Fibroblast of lung (primary cell): ENCODE measurements around the gene ANO4. TPM values are rescaled to one million over a fixed set of nuclear protein-coding genes. Genes with fewer than 3 reads are reported as not detected.
A peak's percentile ranks its signal among the peaks of the same experiment; 100 is the strongest.
"Not testable (repeated sequence)": the region's sequence is repeated elsewhere in the genome, so short reads cannot be mapped to it uniquely, and the experiment has no call there.

Experiments used
- DNase-seq, 2 donors: peaks; one replicate each; pipeline versions ENCODE4 v3.0.0 to v3.0.0-alpha.2; 2010; ENCODE audit warnings: low read depth in 2 of 2
- H2AFZ ChIP-seq: 2 replicates; pipeline ENCODE4 v1.5.1; 2012; ENCODE audit warnings: low read length, control low read depth, inconsistent platforms
- H3K27ac ChIP-seq: 2 replicates; pipeline ENCODE4 v1.5.1; 2011; ENCODE audit warnings: low read length, control low read depth; ENCODE audit not compliant: insufficient read depth
- H3K27me3 ChIP-seq: 2 replicates; pipeline ENCODE4 v1.5.1; 2011; ENCODE audit warnings: mild to moderate bottlenecking, low read length; ENCODE audit not compliant: control insufficient read depth, insufficient read depth
- H3K36me3 ChIP-seq: 2 replicates; pipeline ENCODE4 v1.5.1; 2011; ENCODE audit warnings: low read length; ENCODE audit not compliant: control insufficient read depth, insufficient read depth
- H3K4me1 ChIP-seq: 2 replicates; pipeline ENCODE4 v1.5.1; 2011; ENCODE audit warnings: low read length; ENCODE audit not compliant: control insufficient read depth, insufficient read depth; ENCODE audit errors: extremely low read depth
- H3K4me2 ChIP-seq: 2 replicates; pipeline ENCODE4 v1.5.1; 2011; ENCODE audit warnings: low read length, control low read depth; ENCODE audit not compliant: insufficient read depth; ENCODE audit errors: extremely low read depth
- H3K4me3 ChIP-seq, 4 experiments: fragments of 200-600 bp in 1 of 4; sonication (generic) in 1 of 4; replicated peaks in 1 of 4; 2 replicates each; pipeline ENCODE4 v1.5.1; 2011 to 2016; ENCODE audit warnings: low read length in 4 of 4, low read depth in 3 of 4, mild to moderate bottlenecking in 3 of 4, control low read depth in 2 of 4, inconsistent platforms in 1 of 4, mixed read lengths in 1 of 4; ENCODE audit not compliant: insufficient read depth in 1 of 4; ENCODE audit errors: control extremely low read depth in 1 of 4
- H3K79me2 ChIP-seq: 2 replicates; pipeline ENCODE4 v1.5.1; 2012; ENCODE audit warnings: mild to moderate bottlenecking, low read length, inconsistent platforms; ENCODE audit not compliant: control insufficient read depth, insufficient read depth
- H3K9ac ChIP-seq: 2 replicates; pipeline ENCODE4 v1.5.1; 2011; ENCODE audit warnings: mild to moderate bottlenecking, low read length, control low read depth; ENCODE audit not compliant: insufficient read depth
- H3K9me3 ChIP-seq: 2 replicates; pipeline ENCODE4 v1.5.1; 2012; ENCODE audit warnings: low read depth, low read length; ENCODE audit not compliant: control insufficient read depth, insufficient read depth
- H4K20me1 ChIP-seq: 2 replicates; pipeline ENCODE4 v1.5.1; 2011; ENCODE audit warnings: low read length; ENCODE audit not compliant: control insufficient read depth, insufficient read depth; ENCODE audit errors: extremely low read depth
- EZH2 ChIP-seq: IDR thresholded peaks from 2 replicates; pipeline ENCODE4 v1.5.1; 2012; ENCODE audit warnings: low read length, control low read depth, mild to moderate bottlenecking; ENCODE audit errors: missing control alignments
- polyA plus RNA-seq, 2 donors: library from polyadenylated mRNA; depleted of rRNA in 1 of 2; stranded (reverse) in 1 of 2; unstranded in 1 of 2; fragments of >200 nt; gene quantifications; 2 replicates each; pipeline ENCODE4 v1.2.1, GENCODE V29; 2011 to 2012; ENCODE audit warnings: missing spikeins in 1 of 2
- total RNA-seq: library from RNA; depleted of rRNA; stranded (reverse); fragments of >200 nt; gene quantifications from 2 replicates; pipeline ENCODE4 v1.2.1, GENCODE V29; 2014
- TF ChIP-seq, protein P1 (sequence below), 2 donors: IDR thresholded peaks in 1 of 2; conservative IDR thresholded peaks in 1 of 2; 1 replicate in 1 of 2; 2 replicates in 1 of 2; pipeline ENCODE4 v1.5.1; 2011 to 2012; ENCODE audit warnings: low read length in 2 of 2, control low read depth in 1 of 2, inconsistent platforms in 1 of 2, low read depth in 1 of 2, mild to moderate bottlenecking in 1 of 2

The ANO4 gene
- total and polyA plus RNA-seq, 2 donors (not counting 1 experiment from before 2014, with no cell fraction given) = 11.7 to 42.3 TPM

DNA sequence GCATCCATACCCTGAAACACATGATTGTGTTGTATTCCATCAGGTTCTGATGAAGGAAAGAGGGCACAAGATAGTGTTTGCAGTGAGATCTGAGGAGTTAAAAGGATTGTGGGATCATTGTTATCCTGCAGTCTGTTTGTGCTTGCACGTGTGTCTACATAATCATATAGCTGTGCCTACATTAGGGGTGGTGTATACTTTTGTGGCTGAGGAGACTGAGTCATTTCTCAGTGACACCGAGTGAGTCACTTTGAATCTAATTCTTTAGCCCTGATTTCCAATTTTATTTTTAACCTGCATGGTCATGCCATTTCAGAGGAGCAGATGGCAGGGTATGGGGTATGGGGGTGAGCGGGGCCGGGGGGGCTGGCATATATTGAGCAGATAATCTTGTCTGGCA is 133.2 kb downstream of the ANO4 start:
- no peak overlapping the region for H2AFZ ChIP-seq
- no peaks in the 10 kb centered on the region for H3K79me2 ChIP-seq
- no peak overlapping the region for H3K9ac ChIP-seq
- no peak overlapping the region for H3K27ac ChIP-seq
- no peaks in the 10 kb centered on the region for H3K4me1 ChIP-seq
- no peaks in the 10 kb centered on the region for H4K20me1 ChIP-seq
- no peak overlapping the region for H3K4me3 ChIP-seq
- no peaks in the 10 kb centered on the region for H3K9me3 ChIP-seq
- no peak for TF ChIP-seq EZH2
- TF ChIP-seq, protein P1, sequence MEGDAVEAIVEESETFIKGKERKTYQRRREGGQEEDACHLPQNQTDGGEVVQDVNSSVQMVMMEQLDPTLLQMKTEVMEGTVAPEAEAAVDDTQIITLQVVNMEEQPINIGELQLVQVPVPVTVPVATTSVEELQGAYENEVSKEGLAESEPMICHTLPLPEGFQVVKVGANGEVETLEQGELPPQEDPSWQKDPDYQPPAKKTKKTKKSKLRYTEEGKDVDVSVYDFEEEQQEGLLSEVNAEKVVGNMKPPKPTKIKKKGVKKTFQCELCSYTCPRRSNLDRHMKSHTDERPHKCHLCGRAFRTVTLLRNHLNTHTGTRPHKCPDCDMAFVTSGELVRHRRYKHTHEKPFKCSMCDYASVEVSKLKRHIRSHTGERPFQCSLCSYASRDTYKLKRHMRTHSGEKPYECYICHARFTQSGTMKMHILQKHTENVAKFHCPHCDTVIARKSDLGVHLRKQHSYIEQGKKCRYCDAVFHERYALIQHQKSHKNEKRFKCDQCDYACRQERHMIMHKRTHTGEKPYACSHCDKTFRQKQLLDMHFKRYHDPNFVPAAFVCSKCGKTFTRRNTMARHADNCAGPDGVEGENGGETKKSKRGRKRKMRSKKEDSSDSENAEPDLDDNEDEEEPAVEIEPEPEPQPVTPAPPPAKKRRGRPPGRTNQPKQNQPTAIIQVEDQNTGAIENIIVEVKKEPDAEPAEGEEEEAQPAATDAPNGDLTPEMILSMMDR (conservative IDR thresholded peaks at IDR 0.05 in 1 of 2, IDR thresholded peaks at IDR 0.05 in 1 of 2; ENCODE audit: low read depth in 1 of 2, low read length in 2 of 2) = no peak
- peak overlapping the region; percentile 1 for H3K4me2 ChIP-seq
- no peaks in the 10 kb centered on the region for H3K27me3 ChIP-seq
- peak; percentile 73 to 80 for DNase-seq
- H3K36me3 ChIP-seq = no peaks in the 10 kb centered on the region

DNA sequence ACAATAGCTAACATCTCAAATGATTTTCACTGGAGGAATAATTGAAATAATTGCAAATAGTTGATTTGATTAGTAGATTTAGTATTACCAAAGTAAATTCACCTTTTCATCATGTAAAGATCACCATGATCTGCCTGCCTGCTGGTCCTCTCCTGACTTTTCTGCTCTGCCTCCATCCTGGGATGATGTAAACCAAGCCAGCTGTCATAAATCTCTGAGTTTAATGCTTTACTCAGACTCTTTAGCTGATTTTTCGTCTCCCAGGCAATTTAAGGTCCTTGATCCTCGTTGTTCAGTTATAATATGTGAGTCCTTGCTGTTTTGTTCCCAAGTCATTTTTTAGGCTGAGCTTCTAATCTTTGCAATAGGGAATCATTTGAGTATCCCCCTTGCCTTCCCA is 138.0 kb downstream of the ANO4 start:
- H3K4me1 ChIP-seq = no peaks in the 10 kb centered on the region
- DNase-seq = no peak
- H4K20me1 ChIP-seq = no peaks in the 10 kb centered on the region
- H3K79me2 ChIP-seq = no peaks in the 10 kb centered on the region
- H3K9ac ChIP-seq = no peak overlapping the region
- H3K4me2 ChIP-seq = no peak overlapping the region
- H3K9me3 ChIP-seq = no peaks in the 10 kb centered on the region
- no peak overlapping the region for H3K4me3 ChIP-seq
- no peaks in the 10 kb centered on the region for H3K36me3 ChIP-seq
- H3K27ac ChIP-seq = no peak overlapping the region
- TF ChIP-seq EZH2 = no peak
- TF ChIP-seq, protein P1 (conservative IDR thresholded peaks at IDR 0.05 in 1 of 2, IDR thresholded peaks at IDR 0.05 in 1 of 2; ENCODE audit: low read depth in 1 of 2, low read length in 2 of 2) = no peak
- no peak overlapping the region for H2AFZ ChIP-seq
- no peaks in the 10 kb centered on the region for H3K27me3 ChIP-seq

DNA sequence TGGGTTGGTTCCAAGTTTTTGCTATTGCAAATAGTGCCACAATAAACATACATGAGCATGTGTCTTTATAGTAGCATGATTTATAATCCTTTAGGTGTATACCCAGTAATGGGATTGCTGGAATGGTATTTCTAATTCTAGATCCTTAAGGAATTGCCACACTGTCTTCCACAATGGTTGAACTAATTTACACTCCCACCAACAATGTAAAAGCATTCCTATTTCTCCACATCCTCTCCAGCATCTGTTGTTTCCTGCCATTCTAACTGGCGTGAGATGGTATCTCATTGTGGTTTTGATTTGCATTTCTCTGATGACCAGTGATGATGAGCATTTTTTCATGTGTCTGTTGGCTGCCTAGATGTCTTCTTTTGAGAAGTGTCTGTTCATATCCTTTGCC is 139.0 kb downstream of the ANO4 start:
- H3K4me1 ChIP-seq, H3K79me2 ChIP-seq, H3K4me3 ChIP-seq, H2AFZ ChIP-seq, H3K27ac ChIP-seq, H4K20me1 ChIP-seq, H3K9ac ChIP-seq, DNase-seq, H3K27me3 ChIP-seq, H3K9me3 ChIP-seq, H3K36me3 ChIP-seq, H3K4me2 ChIP-seq: not testable (repeated sequence)
